HepG2 (cell line): ENCODE measurements around the gene CRYM. TPM values are rescaled to one million over a fixed set of nuclear protein-coding genes. Genes with fewer than 3 reads are reported as not detected.

Source experiments
- AHDC1 ChIP-seq: sonication (generic); formaldehyde crosslinking; IDR thresholded peaks from 2 replicates; pipeline ENCODE4 v1.5.1; 2020; ENCODE audit warnings: mild to moderate bottlenecking, missing genetic modification reagents, borderline replicate concordance
- GATAD1 ChIP-seq: IDR thresholded peaks from 2 replicates; pipeline ENCODE4 v1.6.1; 2016; ENCODE audit warnings: missing genetic modification reagents, missing compliant biosample characterization
- KDM1A ChIP-seq: IDR thresholded peaks from 2 replicates; pipeline ENCODE4 v1.6.1; 2016; ENCODE audit warnings: missing compliant biosample characterization
- KDM2A ChIP-seq: sonication (generic); formaldehyde crosslinking; IDR thresholded peaks from 2 replicates; pipeline ENCODE4 v1.4.0; 2020; ENCODE audit warnings: low read depth, missing genetic modification reagents, borderline replicate concordance
- MAFK ChIP-seq, 2 experiments: IDR thresholded peaks in 1 of 2; conservative IDR thresholded peaks in 1 of 2; 2 replicates each; pipeline ENCODE4 v1.6.1; 2011; ENCODE audit warnings: improper control_type of control experiment in 2 of 2, low read length in 2 of 2
- MED1 ChIP-seq: sonication (generic); formaldehyde crosslinking; IDR thresholded peaks from 2 replicates; pipeline ENCODE4 v1.4.0; 2020; ENCODE audit warnings: missing genetic modification reagents
- NFE2L1 ChIP-seq: sonication (generic); formaldehyde crosslinking; IDR thresholded peaks from 2 replicates; pipeline ENCODE4 v1.4.0; 2020; ENCODE audit warnings: missing genetic modification reagents, mild to moderate bottlenecking, borderline replicate concordance
- TOE1 ChIP-seq: sonication (generic); formaldehyde crosslinking; IDR thresholded peaks from 2 replicates; pipeline ENCODE4 v1.4.0; 2020; ENCODE audit warnings: mild to moderate bottlenecking, missing genetic modification reagents
- ZBTB25 ChIP-seq: IDR thresholded peaks from 2 replicates; pipeline ENCODE4 v1.6.1; 2018; ENCODE audit warnings: missing genetic modification reagents
- ZBTB43 ChIP-seq: sonication (generic); formaldehyde crosslinking; conservative IDR thresholded peaks from 2 replicates; pipeline ENCODE4 v1.4.0; 2020; ENCODE audit warnings: missing genetic modification reagents
- ZFP1 ChIP-seq: IDR thresholded peaks from 2 replicates; pipeline ENCODE4 v1.6.1; 2016
- ZNF574 ChIP-seq: sonication (generic); formaldehyde crosslinking; IDR thresholded peaks from 2 replicates; pipeline ENCODE4 v1.4.0; 2020; ENCODE audit warnings: missing genetic modification reagents
- ZNF629 ChIP-seq: sonication (generic); formaldehyde crosslinking; conservative IDR thresholded peaks from 2 replicates; pipeline ENCODE4 v1.5.0; 2020; ENCODE audit warnings: missing genetic modification reagents
- ZNF674 ChIP-seq: sonication (generic); formaldehyde crosslinking; IDR thresholded peaks from 2 replicates; pipeline ENCODE4 v1.5.0; 2020; ENCODE audit warnings: low read depth, mild to moderate bottlenecking, missing genetic modification reagents
- ZNF737 ChIP-seq: sonication (generic); formaldehyde crosslinking; IDR thresholded peaks from 2 replicates; pipeline ENCODE4 v1.5.0; 2020; ENCODE audit warnings: missing genetic modification reagents, mild to moderate bottlenecking, borderline replicate concordance
- ZNF749 ChIP-seq: sonication (generic); formaldehyde crosslinking; IDR thresholded peaks from 2 replicates; pipeline ENCODE4 v1.8.0; 2022; ENCODE audit warnings: mild to moderate bottlenecking, missing genetic modification reagents, moderate library complexity, borderline replicate concordance
- ZNF772 ChIP-seq: sonication (generic); formaldehyde crosslinking; IDR thresholded peaks from 2 replicates; pipeline ENCODE4 v1.5.0; 2020; ENCODE audit warnings: mild to moderate bottlenecking, missing genetic modification reagents
- polyA plus RNA-seq, 8 experiments: library from polyadenylated mRNA; depleted of rRNA in 3 of 8; stranded (reverse) in 7 of 8; unstranded in 1 of 8; fragments of >200 nt; fragmentation: Illumina TruSeq in 4 of 8; extraction: Trizol in 4 of 8; gene quantifications; 2 replicates each; pipeline versions ENCODE4 v1.2.1 to v1.2.3, GENCODE V29; 2011 to 2016; ENCODE audit warnings: low read depth in 4 of 8, missing spikeins in 1 of 8, mixed read lengths in 1 of 8; ENCODE audit not compliant: insufficient read depth in 1 of 8
- total RNA-seq, 5 experiments: library from RNA; depleted of rRNA; stranded (reverse); fragments of >200 nt; fragmentation: Illumina TruSeq; extraction: Trizol; gene quantifications; 2 replicates each; pipeline ENCODE4 v1.2.3, GENCODE V29; 2016; ENCODE audit warnings: low read depth in 1 of 5

The CRYM gene
- total and polyA plus RNA-seq, 2 of the 13 experiments (the other 11 are each of a cell fraction or from before 2014, with no cell fraction given): 1.9 to 2.2 TPM

- TF ChIP-seq GATAD1 (CRISPR knock-in tag) (peak; percentile 68), ZBTB25 (CRISPR knock-in tag) (peak; percentile 71), ZNF574 (peak; percentile 78), AHDC1 (CRISPR knock-in tag) (peak; percentile 89), TOE1 (CRISPR knock-in tag) (no peak), KDM2A (CRISPR knock-in tag) (peak; percentile 62; the same call in 1 of the 2 replicates), ZNF674 (no peak), ZFP1 (CRISPR knock-in tag) (peak; percentile 68; the same call in 1 of the 2 replicates), ZNF772 (CRISPR knock-in tag) (peak; percentile 46; the same call in 1 of the 2 replicates), KDM1A (peak; percentile 79), MAFK (conservative IDR thresholded peaks at IDR 0.05 in 1 of 2, IDR thresholded peaks at IDR 0.05 in 1 of 2; ENCODE audit: low read length in 2 of 2) (peak; percentile 48 to 50; a peak in 3 of 4 replicates), ZBTB43 (CRISPR knock-in tag) (peak; percentile 63; the same call in 1 of the 2 replicates), ZNF737 (CRISPR knock-in tag) (no peak), ZNF749 (peak; percentile 26; the same call in 1 of the 2 replicates), NFE2L1 (CRISPR knock-in tag) (peak; percentile 22; the same call in 1 of the 2 replicates), MED1 (CRISPR knock-in tag) (peak; percentile 95), ZNF629 (peak; percentile 62)
Measured at GRCh38 chr16:21260870-21261791, 17.0 kb downstream of the CRYM start (continued).
